GM21447 (cell line): ENCODE data around the gene AMZ1.
"Not testable (repeated sequence)": the region's sequence is repeated elsewhere in the genome, so short reads cannot be mapped to it uniquely, and the experiment has no call there.

Experiments
- ATAC-seq: cut with Tn5 transposase; IDR thresholded peaks from one replicate; pipeline ENCODE4 v1.9.1; 2021; ENCODE audit not compliant: unreplicated experiment

AMZ1 gene

GRCh38 chr7:2666588-2667250, 21.3 kb upstream of the AMZ1 start:
- ATAC-seq: no peak

DNA sequence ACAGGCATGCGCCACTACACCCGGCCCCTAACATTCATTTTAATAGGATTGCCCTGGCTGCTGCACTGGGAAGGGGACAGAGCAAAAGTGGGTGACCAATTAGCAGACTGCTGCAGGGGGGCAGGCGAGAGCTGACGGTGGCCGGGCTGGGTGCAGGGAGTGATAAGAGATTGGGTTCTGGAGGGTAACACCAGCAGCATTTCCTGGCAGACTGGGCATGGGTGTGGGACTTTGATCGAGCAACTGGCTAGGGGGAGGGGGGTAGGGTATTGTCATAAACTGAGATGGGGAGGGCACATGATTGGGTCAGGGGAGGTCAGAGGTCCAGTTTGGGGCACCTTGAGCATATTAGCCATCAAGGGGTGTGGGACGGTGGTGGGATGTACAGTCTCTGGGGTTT, 20.2 kb upstream of the AMZ1 start:
- no peak for ATAC-seq

GRCh38 chr7:2668401-2668800, 19.6 kb upstream of the AMZ1 start:
- ATAC-seq: no peak

GRCh38 chr7:2670171-2670570, 17.8 kb upstream of the AMZ1 start:
- ATAC-seq: no peak

DNA sequence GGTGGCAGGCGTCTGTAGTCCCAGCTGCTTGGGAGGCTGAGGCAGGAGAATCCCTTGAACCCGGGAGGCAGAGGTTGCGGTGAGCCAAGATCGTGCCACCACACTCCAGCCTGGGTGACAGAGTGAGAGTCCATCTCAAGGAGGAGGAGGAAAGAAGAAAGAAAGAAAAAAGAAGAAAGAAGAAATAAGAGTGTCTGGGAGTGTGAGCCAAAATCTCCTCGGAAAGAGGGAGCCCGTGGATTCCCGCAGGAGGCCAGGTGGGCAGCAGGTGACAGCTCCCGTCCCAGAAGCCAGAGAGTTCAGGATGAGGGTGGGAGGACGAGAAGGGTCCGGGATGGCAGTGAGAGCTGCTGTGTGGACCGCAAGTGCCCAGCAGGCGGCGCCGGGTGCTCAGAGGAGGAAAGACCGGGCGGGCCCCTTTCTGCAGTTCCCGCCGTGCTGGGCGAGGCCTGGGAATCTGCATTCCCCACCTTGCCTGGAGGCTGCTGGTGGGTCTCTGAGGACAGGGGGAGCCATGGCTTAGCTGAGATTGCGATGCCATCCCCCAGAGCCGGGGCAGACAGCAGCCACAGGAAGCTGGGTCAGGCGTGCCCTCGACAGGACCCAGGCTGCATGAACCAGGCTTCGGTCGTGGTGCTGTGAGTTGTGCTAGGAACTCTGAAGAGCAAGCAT, 17.1 kb upstream of the AMZ1 start:
- ATAC-seq: no peak

GRCh38 chr7:2673214-2673613, 14.8 kb upstream of the AMZ1 start:
- ATAC-seq: not testable (repeated sequence)

- ATAC-seq: no peak
Observed at GRCh38 chr7:2673934-2674333, 14.1 kb upstream of the AMZ1 start.

DNA sequence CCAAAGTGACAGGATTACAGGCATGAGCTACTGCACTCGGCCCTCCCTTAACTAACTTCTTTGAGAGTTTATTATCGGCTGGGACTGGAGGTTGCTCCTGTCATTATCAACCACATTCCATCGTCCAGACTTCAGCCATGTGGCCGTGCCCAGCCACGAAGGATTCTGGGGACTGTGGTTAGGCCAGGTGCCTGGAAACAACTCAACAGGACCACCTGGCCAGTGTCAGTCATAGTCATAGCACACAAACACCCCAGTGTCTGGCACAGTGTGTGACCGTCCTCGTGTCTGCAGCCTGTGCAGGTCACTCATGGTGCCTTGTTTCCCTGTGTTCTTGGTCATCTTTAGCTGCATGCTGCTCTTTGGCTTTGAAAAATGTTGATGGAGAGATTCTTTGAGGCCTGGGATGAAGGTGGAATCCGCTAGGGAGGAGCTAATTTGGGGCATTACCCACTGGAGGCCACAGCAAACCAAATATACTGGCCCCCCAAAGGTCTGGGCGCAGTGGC, 12.7 kb upstream of the AMZ1 start:
- no peak for ATAC-seq

- ATAC-seq: not testable (repeated sequence)
Observed at GRCh38 chr7:2676576-2676975, 11.4 kb upstream of the AMZ1 start.

GRCh38 chr7:2678454-2678853, 9.5 kb upstream of the AMZ1 start:
- ATAC-seq: not testable (repeated sequence)

- not testable (repeated sequence) for ATAC-seq
Observed at GRCh38 chr7:2679135-2680127, 8.6 kb upstream of the AMZ1 start.

- ATAC-seq: no peak
Observed at GRCh38 chr7:2680256-2680655, 7.7 kb upstream of the AMZ1 start.

- ATAC-seq: no peak
Observed at GRCh38 chr7:2680792-2681490, 7.1 kb upstream of the AMZ1 start.

GRCh38 chr7:2681929-2682799, 5.8 kb upstream of the AMZ1 start:
- ATAC-seq: no peak

DNA sequence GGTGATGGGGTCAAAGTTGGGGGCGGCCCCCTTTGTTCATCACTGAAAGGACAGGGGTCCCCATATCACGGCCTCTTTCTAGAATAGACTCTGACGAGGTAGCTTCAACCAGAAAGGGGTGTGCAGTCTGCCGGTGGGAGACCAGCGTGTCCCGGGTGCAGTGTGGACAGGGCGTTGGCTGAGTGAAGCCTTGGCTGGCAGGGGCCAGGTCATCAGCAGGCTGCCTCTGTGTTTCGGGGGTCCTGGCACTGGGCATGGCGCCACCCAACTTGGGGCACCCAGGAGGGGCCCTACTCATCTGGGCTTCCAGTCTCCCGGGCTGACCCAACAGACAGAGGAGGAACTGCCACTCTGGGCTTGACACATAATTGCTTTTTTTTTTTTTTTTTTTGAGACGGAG, 3.5 kb upstream of the AMZ1 start:
- ATAC-seq: no peak

DNA sequence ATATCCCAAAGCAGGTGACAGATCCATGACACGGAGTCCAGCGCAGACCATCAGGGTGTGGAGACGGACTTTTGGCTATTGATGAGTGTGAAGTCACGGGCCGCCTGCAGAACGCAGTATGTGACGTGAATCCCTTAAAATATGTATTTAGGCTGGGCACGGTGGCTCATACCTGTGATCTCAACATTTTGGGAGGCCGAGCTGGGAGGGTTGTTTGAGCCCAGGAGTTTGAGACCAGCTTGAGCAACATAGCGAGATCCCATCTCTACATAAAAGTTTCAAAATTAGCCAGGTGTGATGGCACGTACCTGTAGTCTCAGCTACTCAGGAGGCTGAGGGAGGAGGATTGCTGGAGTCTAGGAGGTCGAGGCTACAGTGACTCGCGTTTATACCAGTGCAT, 1.9 kb upstream of the AMZ1 start:
- ATAC-seq: no peak

DNA sequence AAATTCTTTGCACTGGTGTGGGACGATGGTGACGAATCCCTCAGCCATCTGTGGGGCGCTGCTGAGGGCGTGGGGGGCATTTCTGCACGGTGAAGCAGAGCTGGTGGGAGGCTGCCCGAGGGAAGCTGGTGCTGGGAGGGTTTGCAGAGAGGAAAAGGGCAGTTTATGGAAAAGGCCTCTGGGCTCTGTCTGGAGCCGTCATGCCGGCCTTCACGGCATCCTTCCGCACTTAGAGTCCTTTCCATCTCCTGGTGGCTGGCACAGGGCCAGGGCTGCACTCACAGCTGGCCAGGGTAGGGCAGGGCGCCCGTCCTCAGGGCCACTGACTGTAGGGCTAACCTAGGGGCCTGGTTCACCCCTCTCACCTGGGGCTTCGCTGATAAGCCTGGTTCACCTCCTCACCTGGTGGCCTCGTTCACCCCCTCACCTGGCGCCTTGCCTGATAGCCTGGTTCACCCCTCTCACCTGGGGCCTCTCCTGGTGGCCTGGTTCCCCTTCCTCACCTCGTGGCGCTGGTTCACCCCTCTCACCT, 598 bp upstream of the AMZ1 start:
- ATAC-seq: no peak

DNA sequence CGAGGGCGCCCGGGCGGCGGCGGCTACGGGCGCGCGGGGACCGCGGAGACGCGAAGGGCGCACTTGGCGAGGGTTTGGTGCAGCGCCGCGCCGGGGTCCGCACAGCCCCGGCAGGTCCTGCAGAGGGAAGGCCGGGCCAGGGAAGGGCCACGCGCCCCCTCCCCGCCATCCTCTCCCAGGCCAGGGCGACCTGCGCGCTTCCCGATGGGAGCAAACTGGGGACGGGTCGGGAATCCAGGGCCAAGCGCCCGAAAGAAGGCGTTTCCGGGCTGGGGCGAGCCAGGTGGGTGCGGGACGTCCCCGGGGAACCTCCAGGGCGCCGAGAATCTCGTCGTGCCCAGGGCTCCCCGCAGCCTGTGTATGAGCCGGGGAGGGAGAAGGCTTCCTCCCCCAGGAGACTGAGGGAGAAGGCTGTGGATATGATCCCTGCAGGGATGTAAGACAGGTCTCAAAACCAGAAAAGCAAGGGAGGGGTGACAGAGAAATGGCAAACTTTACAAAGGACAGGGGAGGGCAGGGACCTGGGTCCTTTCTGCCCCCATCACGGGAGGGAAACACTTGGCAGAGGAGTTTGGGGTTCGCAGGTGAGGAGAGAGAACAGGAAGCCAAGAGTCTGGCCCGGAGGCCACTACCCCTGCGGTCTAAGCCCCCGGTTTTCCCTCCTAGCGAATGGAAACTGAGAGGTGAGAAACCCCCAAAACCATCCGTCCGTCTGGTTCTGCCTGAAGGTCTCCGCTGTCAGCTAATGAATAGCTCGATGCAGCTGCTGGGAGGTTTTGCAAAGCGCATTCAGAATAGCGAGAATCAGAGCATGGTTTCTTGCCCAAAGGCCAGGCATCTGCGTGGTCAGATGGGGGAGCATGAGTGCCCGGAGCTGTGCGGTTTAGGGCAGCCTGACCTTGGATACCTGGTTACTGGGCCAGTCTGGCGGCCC, 674 bp downstream of the AMZ1 start:
- peak; percentile 87 for ATAC-seq
